ENCODE data around the gene TSPO.
"Not testable (repeated sequence)": the region's sequence is repeated elsewhere in the genome, so short reads cannot be mapped to it uniquely, and the experiment has no call there.

Gene TSPO

DNA sequence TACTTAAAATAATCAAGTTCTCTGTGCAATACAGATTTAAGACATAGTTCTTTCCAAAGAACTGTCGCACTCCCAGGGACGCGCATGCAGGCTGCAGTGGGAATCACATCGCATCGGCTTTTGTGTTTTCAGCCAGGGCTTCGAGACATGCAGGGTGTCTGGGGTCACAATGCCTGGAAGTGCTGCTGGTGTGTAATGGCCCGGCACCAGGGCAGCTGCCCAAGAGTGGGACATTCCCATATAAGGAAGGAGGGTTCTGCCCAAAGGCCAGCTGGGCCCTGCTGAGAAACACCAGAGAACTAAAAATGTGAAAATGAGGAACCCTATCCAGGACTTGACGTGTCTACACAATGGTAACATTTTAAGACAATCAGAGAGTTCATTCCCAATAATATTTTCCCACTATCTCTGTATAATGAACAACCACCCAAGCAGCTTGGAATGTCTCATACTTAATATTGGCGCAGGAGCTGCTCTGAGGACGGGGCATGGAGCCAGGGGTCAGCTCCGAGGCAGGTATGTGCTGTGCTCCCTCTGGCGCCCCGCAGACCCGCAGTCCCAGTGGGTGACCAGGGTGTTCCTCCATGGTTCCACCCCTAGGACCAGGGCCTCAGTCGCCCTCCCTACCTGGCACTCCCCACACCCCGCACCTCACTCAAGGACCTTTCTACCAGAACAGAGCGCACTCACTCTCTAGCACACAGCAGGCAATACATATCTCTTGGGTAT lies 19.4 kb upstream of the TSPO start:
- DNase-seq, result no peak

DNA sequence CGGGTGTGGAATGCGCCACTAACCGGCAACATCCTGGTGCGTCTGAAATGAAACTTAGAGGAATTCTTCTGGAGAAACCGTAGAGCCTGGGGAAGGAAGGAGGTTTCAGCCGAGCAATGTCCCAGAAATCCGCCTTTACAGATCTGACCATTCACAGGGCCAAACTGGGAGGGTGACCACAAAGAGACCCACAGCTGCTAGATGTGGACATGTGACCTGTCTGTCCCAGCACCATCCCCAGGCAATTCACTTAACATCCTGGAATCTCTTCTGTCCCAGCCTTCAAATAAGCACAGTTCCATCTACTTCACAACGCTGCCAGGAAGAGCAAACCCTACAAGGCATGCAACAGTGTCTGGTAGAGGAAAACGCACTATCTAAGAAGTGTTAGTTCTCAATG lies 18.0 kb upstream of the TSPO start:
- no peak for DNase-seq

DNA sequence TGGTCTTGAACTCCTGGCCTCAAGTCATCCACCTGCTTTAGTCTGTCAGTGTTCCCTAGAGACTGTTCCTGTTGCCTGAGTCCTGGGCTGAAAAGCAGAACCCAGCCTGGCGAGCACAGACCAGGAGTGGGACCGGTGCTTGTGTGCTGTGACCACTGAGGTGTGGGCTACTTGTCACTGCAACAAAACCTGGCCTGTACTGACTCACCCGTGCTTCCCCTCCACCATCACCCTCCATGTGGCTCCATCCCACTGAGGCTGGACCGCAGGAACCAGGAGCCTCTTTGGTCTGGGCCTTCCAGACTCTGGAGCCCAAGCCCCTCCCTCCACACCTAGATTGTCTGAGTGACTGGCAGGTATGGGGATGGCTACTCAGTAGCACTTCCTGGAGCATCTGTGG lies 16.8 kb upstream of the TSPO start:
- DNase-seq, result no peak

- no peak for DNase-seq
Measured at GRCh38 chr22:43135565-43135964, 15.8 kb upstream of the TSPO start.

DNA sequence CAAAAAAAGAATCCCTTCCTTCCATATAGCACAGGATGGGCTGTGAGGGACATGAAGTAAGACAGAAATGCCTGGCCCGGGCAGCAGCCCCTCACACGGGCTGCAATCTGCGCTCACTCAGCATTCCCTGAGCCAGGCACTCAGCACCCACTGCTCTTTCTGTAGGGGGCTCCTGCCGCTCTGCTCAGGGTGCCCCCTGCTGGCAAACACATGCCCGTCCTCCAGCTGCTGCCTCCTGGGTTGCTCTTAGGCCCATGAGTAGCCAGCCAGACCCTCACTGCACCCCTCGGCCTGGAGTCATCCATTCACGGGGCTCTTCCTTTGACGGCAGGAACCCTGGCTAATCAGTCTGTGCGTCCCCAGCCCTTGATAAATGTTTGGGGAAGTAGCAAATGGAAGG lies 15.1 kb upstream of the TSPO start:
- peak in 3 of 14 donors; percentile 6 to 8 (median 7) for DNase-seq

- DNase-seq, result no peak
Measured at GRCh38 chr22:43136801-43137200, 14.6 kb upstream of the TSPO start.

- DNase-seq, result peak; percentile 25 to 90 (median 76)
Measured at GRCh38 chr22:43142880-43143562, 8.3 kb upstream of the TSPO start, which contains the start of gene MCAT. Gene MCAT (minus strand): TSS chr22:43143398. CDS start chr22:43143348, 50 bp downstream.

GRCh38 chr22:43144949-43145348 lies 6.4 kb upstream of the TSPO start:
- DNase-seq, result no peak

GRCh38 chr22:43145371-43145770 lies 6.0 kb upstream of the TSPO start:
- not testable (repeated sequence) for DNase-seq

DNA sequence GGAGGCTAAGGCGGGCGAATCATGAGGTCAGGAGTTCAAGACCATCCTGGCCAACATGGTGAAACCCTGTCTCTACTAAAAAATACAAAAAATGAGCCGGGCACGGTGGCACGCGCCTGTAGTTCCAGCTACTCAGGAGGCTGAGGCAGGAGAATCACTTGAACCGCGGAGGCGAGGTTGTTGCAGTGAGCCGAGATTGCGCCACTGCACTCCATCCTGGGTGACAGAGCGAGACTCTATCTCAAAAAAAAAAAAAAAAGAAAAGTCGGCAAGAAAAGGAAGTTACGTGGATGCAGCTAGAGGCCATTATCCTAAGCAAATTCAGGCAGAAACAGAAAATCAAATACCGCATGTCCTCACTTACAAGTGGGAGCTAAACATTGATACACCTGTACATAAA lies 5.0 kb upstream of the TSPO start:
- DNase-seq, result not testable (repeated sequence)

GRCh38 chr22:43147821-43148220 lies 3.5 kb upstream of the TSPO start:
- peak in 4 of 14 donors; percentile 2 to 32 (median 18) for DNase-seq

GRCh38 chr22:43148581-43148980 lies 2.8 kb upstream of the TSPO start:
- DNase-seq, result peak in 2 of 14 donors; percentile 9 to 13

DNA sequence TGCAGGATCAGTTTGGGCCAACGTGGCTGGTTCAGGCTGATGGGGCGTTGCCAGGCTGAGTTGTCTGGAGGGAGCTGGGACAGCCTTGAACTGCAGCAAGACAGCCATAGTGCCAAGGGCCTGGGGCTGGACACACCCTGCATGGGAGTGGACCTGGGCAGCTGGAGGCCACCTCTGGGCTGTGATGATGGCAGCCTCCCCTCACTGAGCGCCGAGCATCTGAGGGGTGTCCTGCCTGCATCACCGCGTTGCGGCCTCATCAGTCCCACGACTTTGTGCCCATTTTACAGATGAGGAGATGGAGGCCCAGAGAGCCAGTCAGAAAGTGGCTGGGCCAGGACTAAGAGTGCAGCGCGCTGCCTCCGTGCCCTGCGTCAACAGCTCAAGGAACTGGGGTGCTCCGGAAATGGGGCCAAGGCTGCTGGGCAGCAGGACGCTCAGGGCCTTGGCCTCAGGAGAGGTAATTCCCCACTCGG lies 590 bp upstream of the TSPO start:
- no peak for DNase-seq

DNA sequence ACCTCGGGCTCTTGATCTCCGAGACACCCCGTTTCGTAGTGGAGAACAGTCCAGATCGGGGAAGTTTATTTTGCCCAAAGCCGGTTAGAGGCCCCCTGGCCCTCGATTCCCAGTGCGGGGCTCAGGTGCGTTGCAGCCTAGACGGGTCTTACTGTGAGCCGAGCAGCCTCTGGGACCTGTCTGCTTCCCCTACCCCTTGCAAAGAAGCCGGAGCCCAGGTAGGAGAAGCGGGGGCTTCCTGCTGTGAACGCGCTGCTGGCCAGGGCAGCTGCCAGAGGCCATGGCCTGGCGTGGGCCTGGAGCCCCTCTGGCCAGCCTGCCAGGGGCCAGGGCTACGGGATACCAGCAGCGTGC lies 621 bp downstream of the TSPO start:
- peak in 1 of 14 donors; percentile 53 for DNase-seq

- DNase-seq, result peak in 10 of 14 donors; percentile 14 to 77 (median 54)
Measured at GRCh38 chr22:43152357-43153071, 1.2 kb downstream of the TSPO start.

- DNase-seq, result no peak
Measured at GRCh38 chr22:43153899-43154298, 2.5 kb downstream of the TSPO start.

DNA sequence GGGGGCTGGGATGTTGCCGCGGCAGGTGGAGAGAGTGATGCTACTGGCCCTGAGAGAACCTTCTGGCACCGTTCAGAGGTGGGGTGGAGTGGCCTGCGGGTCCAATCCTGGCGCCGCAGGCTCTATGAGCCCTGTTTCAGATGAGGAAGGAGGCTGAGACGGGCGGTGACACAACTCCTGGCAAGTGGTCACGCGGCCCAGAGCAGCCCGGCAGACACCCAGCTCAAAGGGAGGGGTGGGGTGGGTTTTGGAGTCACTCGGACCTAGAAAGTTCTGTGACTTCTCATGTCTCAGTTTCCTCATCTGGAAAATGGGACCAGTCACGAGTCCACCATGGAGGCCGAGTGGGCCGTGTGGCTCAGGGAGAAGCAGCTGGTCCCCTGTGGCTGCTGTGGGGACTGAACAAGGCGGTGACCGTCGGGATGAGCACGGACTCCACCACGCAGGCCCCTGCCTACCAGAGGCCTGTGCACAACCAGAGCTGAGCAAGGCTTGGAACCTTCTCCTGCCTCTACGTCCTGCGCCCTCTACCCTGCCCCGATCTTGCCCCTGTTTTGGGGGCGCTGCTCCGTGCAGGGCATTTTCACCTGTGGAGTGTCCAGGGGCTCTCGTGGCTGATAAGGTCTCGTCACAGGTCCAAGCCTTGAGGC lies 3.7 kb downstream of the TSPO start:
- DNase-seq, result peak in 2 of 14 donors; percentile 1 to 7

- no peak for DNase-seq
Measured at GRCh38 chr22:43155789-43156188, 4.4 kb downstream of the TSPO start.

DNA sequence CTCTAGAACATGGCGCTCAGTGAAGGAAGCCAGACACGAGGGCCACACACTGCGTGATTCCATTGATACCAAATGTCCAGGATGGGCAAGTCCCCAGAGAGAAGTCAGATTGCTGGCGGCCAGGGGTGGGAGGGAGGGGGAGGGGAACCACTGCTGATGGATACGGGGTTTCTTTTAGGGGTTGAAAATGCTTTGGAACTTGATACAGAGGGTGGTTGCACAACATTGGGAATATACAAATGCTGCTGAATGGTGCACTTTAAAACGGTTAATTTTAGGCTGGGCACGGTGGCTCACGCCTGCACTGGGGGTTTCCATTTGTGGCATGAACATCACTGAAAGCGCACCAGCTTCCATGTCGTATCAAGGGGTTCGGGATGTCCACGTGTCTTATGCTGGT lies 5.1 kb downstream of the TSPO start:
- DNase-seq, result no peak

GRCh38 chr22:43157874-43158546 lies 6.7 kb downstream of the TSPO start:
- no peak for DNase-seq

GRCh38 chr22:43158778-43159483 lies 7.6 kb downstream of the TSPO start:
- no peak for DNase-seq

Data from C1 segment of cervical spinal cord (tissue), 14 donors.